Measurements from ENCODE around the gene ARHGEF28.

Gene ARHGEF28

DNA sequence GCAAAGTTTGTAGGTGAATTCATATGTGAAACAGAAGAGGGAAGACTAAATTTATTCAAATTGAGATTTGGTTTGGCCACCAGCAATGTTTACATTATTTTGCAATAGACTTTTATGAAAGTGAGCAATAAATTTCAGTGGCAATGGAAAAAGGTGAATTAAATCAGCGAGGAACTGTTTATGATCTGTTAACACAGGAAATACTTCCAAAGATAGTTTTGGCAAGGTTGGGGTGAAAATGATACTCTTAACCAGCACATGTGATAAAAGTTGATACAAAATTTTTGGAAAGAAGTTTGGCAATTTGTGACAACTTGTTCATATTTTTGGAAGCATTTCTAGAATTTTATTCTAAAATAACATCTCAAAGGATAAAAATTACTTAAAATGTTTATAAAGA is 119.8 kb downstream of the ARHGEF28 start:
- Histone ChIP-seq H3K36me3 (no peaks in the 10 kb centered on the region), H3K9me3 (ENCODE audit: severe bottlenecking) (no peaks in the 10 kb centered on the region), H3K4me3 (ENCODE audit: low read depth, low read length) (no peak overlapping the region), H3K27ac (no peak overlapping the region), H3K27me3 (ENCODE audit: insufficient read depth, low read depth, severe bottlenecking) (no peaks in the 10 kb centered on the region)
- no peak for DNase-seq
- TF ChIP-seq, protein P1, sequence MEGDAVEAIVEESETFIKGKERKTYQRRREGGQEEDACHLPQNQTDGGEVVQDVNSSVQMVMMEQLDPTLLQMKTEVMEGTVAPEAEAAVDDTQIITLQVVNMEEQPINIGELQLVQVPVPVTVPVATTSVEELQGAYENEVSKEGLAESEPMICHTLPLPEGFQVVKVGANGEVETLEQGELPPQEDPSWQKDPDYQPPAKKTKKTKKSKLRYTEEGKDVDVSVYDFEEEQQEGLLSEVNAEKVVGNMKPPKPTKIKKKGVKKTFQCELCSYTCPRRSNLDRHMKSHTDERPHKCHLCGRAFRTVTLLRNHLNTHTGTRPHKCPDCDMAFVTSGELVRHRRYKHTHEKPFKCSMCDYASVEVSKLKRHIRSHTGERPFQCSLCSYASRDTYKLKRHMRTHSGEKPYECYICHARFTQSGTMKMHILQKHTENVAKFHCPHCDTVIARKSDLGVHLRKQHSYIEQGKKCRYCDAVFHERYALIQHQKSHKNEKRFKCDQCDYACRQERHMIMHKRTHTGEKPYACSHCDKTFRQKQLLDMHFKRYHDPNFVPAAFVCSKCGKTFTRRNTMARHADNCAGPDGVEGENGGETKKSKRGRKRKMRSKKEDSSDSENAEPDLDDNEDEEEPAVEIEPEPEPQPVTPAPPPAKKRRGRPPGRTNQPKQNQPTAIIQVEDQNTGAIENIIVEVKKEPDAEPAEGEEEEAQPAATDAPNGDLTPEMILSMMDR (IDR thresholded peaks at IDR 0.05; ENCODE audit: low read depth, low read length): no peak

GRCh38 chr5:73746608-73747007 is 120.6 kb downstream of the ARHGEF28 start:
- no peak overlapping the region for H3K27ac ChIP-seq
- DNase-seq: no peak
- no peaks in the 10 kb centered on the region for H3K9me3 ChIP-seq (ENCODE audit: severe bottlenecking)
- TF ChIP-seq, protein P1 (IDR thresholded peaks at IDR 0.05; ENCODE audit: low read depth, low read length): no peak
- no peak overlapping the region for H3K4me3 ChIP-seq (ENCODE audit: low read depth, low read length)
- no peaks in the 10 kb centered on the region for H3K36me3 ChIP-seq
- H3K27me3 ChIP-seq (ENCODE audit: insufficient read depth, low read depth, severe bottlenecking): no peaks in the 10 kb centered on the region

- Histone ChIP-seq H3K4me3 (ENCODE audit: low read depth, low read length) (no peak overlapping the region), H3K9me3 (ENCODE audit: severe bottlenecking) (no peaks in the 10 kb centered on the region), H3K36me3 (no peaks in the 10 kb centered on the region), H3K27ac (peak overlapping the region; percentile 25), H3K27me3 (ENCODE audit: insufficient read depth, low read depth, severe bottlenecking) (no peaks in the 10 kb centered on the region)
- peak; percentile 14 for DNase-seq
- TF ChIP-seq, protein P1 (IDR thresholded peaks at IDR 0.05; ENCODE audit: low read depth, low read length): no peak
These were observed 121.8 kb downstream of the ARHGEF28 start for GRCh38 chr5:73747696-73748380.

- Histone ChIP-seq H3K36me3 (peaks cover 5% of the 10 kb centered on the region; the same call in 1 of the 2 replicates), H3K27ac (no peak overlapping the region), H3K27me3 (ENCODE audit: insufficient read depth, low read depth, severe bottlenecking) (no peaks in the 10 kb centered on the region), H3K9me3 (ENCODE audit: severe bottlenecking) (no peaks in the 10 kb centered on the region), H3K4me3 (ENCODE audit: low read depth, low read length) (no peak overlapping the region)
- no peak for DNase-seq
- TF ChIP-seq, protein P1 (IDR thresholded peaks at IDR 0.05; ENCODE audit: low read depth, low read length): no peak
These were observed 122.8 kb downstream of the ARHGEF28 start for GRCh38 chr5:73748510-73749400.

DNA sequence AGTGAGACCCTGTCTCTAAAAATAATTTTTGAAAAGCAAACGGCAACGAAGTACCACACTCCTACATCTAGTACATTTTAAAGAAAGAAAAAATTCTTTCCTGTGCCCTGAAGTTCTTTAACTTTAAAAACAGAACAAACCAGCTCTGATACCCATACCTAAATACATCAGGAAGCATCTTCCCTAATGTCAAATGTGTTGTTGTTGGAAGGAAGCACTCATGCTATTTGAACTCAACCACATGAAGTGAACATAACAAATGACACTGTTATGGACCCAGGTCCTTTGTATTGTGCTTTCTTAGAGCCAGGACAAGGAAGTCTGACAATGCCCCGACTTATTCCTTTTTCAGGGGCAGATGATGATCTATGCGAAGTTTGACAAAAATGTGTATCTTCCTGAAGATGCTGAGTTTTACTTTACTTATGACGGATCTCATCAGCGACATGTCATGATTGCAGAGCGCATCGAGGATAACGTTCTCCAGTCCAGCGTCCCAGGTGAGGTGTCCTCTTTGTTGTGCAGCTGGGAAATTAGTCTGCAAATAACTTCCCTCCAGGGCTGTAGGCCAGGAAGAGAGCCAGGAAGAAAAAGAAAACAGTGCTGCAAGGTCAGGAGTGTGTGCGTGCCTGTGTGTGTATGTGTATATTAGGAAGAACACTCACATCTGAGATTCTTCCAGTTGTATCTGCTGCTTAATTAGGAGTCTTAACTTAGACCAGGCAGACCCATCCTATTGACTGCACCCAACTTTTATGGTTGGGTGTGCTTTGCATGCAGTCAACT is 123.7 kb downstream of the ARHGEF28 start:
- Histone ChIP-seq H3K9me3 (ENCODE audit: severe bottlenecking) (no peaks in the 10 kb centered on the region), H3K27ac (no peak overlapping the region), H3K4me3 (ENCODE audit: low read depth, low read length) (no peak overlapping the region), H3K27me3 (ENCODE audit: insufficient read depth, low read depth, severe bottlenecking) (no peaks in the 10 kb centered on the region), H3K36me3 (peaks cover 5% of the 10 kb centered on the region; the same call in 1 of the 2 replicates)
- DNase-seq: no peak
- TF ChIP-seq, protein P1 (IDR thresholded peaks at IDR 0.05; ENCODE audit: low read depth, low read length): no peak
